PFSK-1 (cell line): ENCODE measurements around the gene SPRR5.

Experiments
- FOXP2 ChIP-seq: optimal IDR thresholded peaks from 2 replicates; pipeline ENCODE3; 2011; ENCODE audit warnings: borderline replicate concordance, control low read depth, inconsistent platforms; ENCODE audit not compliant: insufficient read depth; ENCODE audit errors: extremely low read length, extremely low read depth
- POLR2AphosphoS5 ChIP-seq: IDR thresholded peaks from 2 replicates; pipeline ENCODE4 v1.6.1; 2012; ENCODE audit warnings: low read depth, mild to moderate bottlenecking, control low read depth, low read length, moderate library complexity
- SIN3A ChIP-seq: IDR thresholded peaks from 2 replicates; pipeline ENCODE4 v1.6.1; 2012; ENCODE audit warnings: mild to moderate bottlenecking, low read length, moderate library complexity, borderline replicate concordance; ENCODE audit not compliant: insufficient read depth
- TAF1 ChIP-seq: IDR thresholded peaks from 2 replicates; pipeline ENCODE4 v1.6.1; 2012; ENCODE audit warnings: low read length, control low read depth, borderline replicate concordance; ENCODE audit not compliant: insufficient read depth
- TF ChIP-seq, protein P1 (sequence below), 2 experiments: IDR thresholded peaks; 2 replicates each; pipeline versions ENCODE4 v1.6.1 to v1.8.0; 2011 to 2012; ENCODE audit warnings: low read depth in 2 of 2, low read length in 2 of 2, control low read depth in 1 of 2, inconsistent platforms in 1 of 2, mild to moderate bottlenecking in 1 of 2, moderate library complexity in 1 of 2; ENCODE audit not compliant: insufficient read depth in 1 of 2

DNA sequence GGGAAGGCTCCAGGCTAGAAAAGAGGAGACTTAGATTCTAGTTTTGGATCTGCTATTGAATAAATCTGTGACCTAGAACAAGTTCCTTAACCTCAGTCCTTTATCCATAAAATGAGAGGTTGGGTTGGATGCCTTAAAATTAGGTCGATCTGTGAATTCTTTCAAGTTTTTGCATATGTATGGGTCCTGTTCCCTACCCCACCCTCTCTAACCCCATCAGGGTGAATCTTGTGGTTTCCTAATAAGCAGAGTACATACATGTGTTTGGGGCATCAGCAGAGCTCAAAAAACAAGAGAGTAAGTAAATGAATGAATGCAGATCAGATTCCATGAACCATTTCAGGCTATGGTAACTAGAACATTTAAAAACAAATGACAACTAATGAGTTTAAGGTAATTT, 29.7 kb downstream of the SPRR5 start:
- no peak for TF ChIP-seq POLR2AphosphoS5
- TF ChIP-seq SIN3A: no peak
- TF ChIP-seq, protein P1, sequence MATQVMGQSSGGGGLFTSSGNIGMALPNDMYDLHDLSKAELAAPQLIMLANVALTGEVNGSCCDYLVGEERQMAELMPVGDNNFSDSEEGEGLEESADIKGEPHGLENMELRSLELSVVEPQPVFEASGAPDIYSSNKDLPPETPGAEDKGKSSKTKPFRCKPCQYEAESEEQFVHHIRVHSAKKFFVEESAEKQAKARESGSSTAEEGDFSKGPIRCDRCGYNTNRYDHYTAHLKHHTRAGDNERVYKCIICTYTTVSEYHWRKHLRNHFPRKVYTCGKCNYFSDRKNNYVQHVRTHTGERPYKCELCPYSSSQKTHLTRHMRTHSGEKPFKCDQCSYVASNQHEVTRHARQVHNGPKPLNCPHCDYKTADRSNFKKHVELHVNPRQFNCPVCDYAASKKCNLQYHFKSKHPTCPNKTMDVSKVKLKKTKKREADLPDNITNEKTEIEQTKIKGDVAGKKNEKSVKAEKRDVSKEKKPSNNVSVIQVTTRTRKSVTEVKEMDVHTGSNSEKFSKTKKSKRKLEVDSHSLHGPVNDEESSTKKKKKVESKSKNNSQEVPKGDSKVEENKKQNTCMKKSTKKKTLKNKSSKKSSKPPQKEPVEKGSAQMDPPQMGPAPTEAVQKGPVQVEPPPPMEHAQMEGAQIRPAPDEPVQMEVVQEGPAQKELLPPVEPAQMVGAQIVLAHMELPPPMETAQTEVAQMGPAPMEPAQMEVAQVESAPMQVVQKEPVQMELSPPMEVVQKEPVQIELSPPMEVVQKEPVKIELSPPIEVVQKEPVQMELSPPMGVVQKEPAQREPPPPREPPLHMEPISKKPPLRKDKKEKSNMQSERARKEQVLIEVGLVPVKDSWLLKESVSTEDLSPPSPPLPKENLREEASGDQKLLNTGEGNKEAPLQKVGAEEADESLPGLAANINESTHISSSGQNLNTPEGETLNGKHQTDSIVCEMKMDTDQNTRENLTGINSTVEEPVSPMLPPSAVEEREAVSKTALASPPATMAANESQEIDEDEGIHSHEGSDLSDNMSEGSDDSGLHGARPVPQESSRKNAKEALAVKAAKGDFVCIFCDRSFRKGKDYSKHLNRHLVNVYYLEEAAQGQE (IDR thresholded peaks at IDR 0.05; ENCODE audit: insufficient read depth in 1 of 2, low read depth in 2 of 2, low read length in 2 of 2): no peak
- TF ChIP-seq TAF1: no peak
- no peak for TF ChIP-seq FOXP2
